IMR-90 (cell line): ENCODE measurements around the gene DOK6. TPM values are rescaled to one million over a fixed set of nuclear protein-coding genes. Genes with fewer than 3 reads are reported as not detected.

ENCODE experiments used
- ATAC-seq: fragments of 200-7000 bp; cut with Tn5 transposase; 2 replicates; pipeline ENCODE4 v1.9.1; 2020; ENCODE audit warnings: low read depth, mild to moderate bottlenecking, moderate library complexity
- BruUV-seq: library from RNA; stranded (reverse); fragments of 400-500 nt; replicated peaks from 2 replicates; lab custom pipeline; 2021; lab: Mats Ljungman, UMichigan
- CTCF ChIA-PET: fragments of 300-600 bp; formaldehyde crosslinking; extraction: SDS; loops from one replicate; lab custom pipeline; 2021; ENCODE audit warnings: antibody characterized with exemption; lab: Yijun Ruan, JAX
- POLR2A ChIA-PET: fragments of 300-600 bp; sonication (Branson Sonifier 250); formaldehyde crosslinking; loops from one replicate; lab custom pipeline; 2022; ENCODE audit warnings: antibody characterized with exemption; ENCODE audit not compliant: unreplicated experiment; lab: Charles Lee
- DNase-seq: peaks from one replicate; pipeline ENCODE4 v3.0.0; 2013
- H2AFZ ChIP-seq: replicated peaks from 2 replicates; pipeline ENCODE3; 2013; ENCODE audit warnings: low read length, mild to moderate bottlenecking; ENCODE audit not compliant: poor library complexity
- H2AK5ac ChIP-seq: 2 replicates; pipeline ENCODE4 v1.6.1; 2013; ENCODE audit warnings: low read depth, low read length, inconsistent platforms
- H2AK9ac ChIP-seq: replicated peaks from 2 replicates; pipeline ENCODE3; 2013; ENCODE audit warnings: mild to moderate bottlenecking, low read depth, low read length, moderate library complexity; ENCODE audit not compliant: poor library complexity
- H2BK120ac ChIP-seq: 2 replicates; pipeline ENCODE4 v1.6.1; 2013; ENCODE audit warnings: low read depth, low read length, inconsistent platforms
- H2BK15ac ChIP-seq: 3 replicates; pipeline ENCODE4 v1.6.1; 2013; ENCODE audit warnings: low read depth, low read length, inconsistent platforms
- H2BK20ac ChIP-seq: 2 replicates; pipeline ENCODE4 v1.6.1; 2013; ENCODE audit warnings: low read depth, mild to moderate bottlenecking, inconsistent platforms, low read length, moderate library complexity
- H2BK5ac ChIP-seq: 2 replicates; pipeline ENCODE4 v1.6.1; 2013; ENCODE audit warnings: mild to moderate bottlenecking, low read depth, low read length, inconsistent platforms; ENCODE audit not compliant: poor library complexity, severe bottlenecking
- H3K14ac ChIP-seq: replicated peaks from 2 replicates; pipeline ENCODE4 v1.6.1; 2013; ENCODE audit warnings: low read depth, low read length, inconsistent platforms
- H3K18ac ChIP-seq: 2 replicates; pipeline ENCODE4 v1.6.1; 2013; ENCODE audit warnings: low read depth, low read length, control low read depth
- H3K23ac ChIP-seq: 2 replicates; pipeline ENCODE4 v1.6.1; 2013; ENCODE audit warnings: low read depth, low read length, inconsistent platforms
- H3K27ac ChIP-seq: 2 replicates; pipeline ENCODE4 v1.5.1; 2013; ENCODE audit warnings: mild to moderate bottlenecking, control low read depth, low read length; ENCODE audit not compliant: insufficient read depth
- H3K27me3 ChIP-seq: 2 replicates; pipeline ENCODE4 v1.6.1; 2013; ENCODE audit warnings: low read length; ENCODE audit not compliant: control insufficient read depth, insufficient read depth
- H3K36me3 ChIP-seq: 2 replicates; pipeline ENCODE4 v1.6.1; 2013; ENCODE audit warnings: low read length, mixed read lengths; ENCODE audit not compliant: control insufficient read depth, insufficient read depth
- H3K4ac ChIP-seq: 2 replicates; pipeline ENCODE4 v1.6.1; 2013; ENCODE audit warnings: low read depth, low read length, inconsistent platforms
- H3K4me1 ChIP-seq: 2 replicates; pipeline ENCODE4 v1.6.1; 2013; ENCODE audit warnings: low read length, mixed read lengths; ENCODE audit not compliant: control insufficient read depth, insufficient read depth
- H3K4me2 ChIP-seq: 2 replicates; pipeline ENCODE4 v1.6.1; 2013; ENCODE audit warnings: low read depth, mild to moderate bottlenecking, control low read depth, low read length, moderate library complexity
- H3K4me3 ChIP-seq: 2 replicates; pipeline ENCODE4 v1.5.1; 2013; ENCODE audit warnings: low read depth, mild to moderate bottlenecking, control low read depth, low read length, moderate library complexity; ENCODE audit not compliant: insufficient read depth
- H3K56ac ChIP-seq: 2 replicates; pipeline ENCODE4 v1.6.1; 2013; ENCODE audit warnings: low read length, inconsistent platforms; ENCODE audit not compliant: insufficient read depth; ENCODE audit errors: extremely low read depth
- H3K79me1 ChIP-seq, 2 experiments: 2 replicates each; pipeline ENCODE4 v1.6.1; 2013; ENCODE audit warnings: low read length in 2 of 2, inconsistent platforms in 1 of 2, low read depth in 1 of 2
- H3K9ac ChIP-seq: 2 replicates; pipeline ENCODE4 v1.6.1; 2013; ENCODE audit warnings: low read depth, low read length, control low read depth
- H3K9me1 ChIP-seq: 2 replicates; pipeline ENCODE4 v1.6.1; 2013; ENCODE audit warnings: low read length, inconsistent platforms; ENCODE audit not compliant: insufficient read depth
- H3K9me3 ChIP-seq: 2 replicates; pipeline ENCODE4 v1.6.1; 2013; ENCODE audit warnings: low read length; ENCODE audit not compliant: control insufficient read depth, insufficient read depth
- H4K20me1 ChIP-seq: 2 replicates; pipeline ENCODE4 v1.6.1; 2013; ENCODE audit warnings: low read length, inconsistent platforms; ENCODE audit not compliant: insufficient read depth
- H4K5ac ChIP-seq: 2 replicates; pipeline ENCODE4 v1.6.1; 2013; ENCODE audit warnings: mild to moderate bottlenecking, low read depth, low read length, control low read depth
- H4K8ac ChIP-seq, 2 experiments: 2 replicates each; pipeline ENCODE4 v1.6.1; 2013; ENCODE audit warnings: low read depth in 2 of 2, low read length in 2 of 2, control low read depth in 1 of 2, inconsistent platforms in 1 of 2
- H4K91ac ChIP-seq: 2 replicates; pipeline ENCODE4 v1.6.1; 2013; ENCODE audit warnings: low read depth, low read length, inconsistent platforms; ENCODE audit not compliant: insufficient read depth
- CTCF ChIP-seq: conservative IDR thresholded peaks from 2 replicates; pipeline ENCODE4 v1.5.1; 2012; ENCODE audit warnings: mild to moderate bottlenecking, low read depth, low read length, improper control_type of control experiment
- SMC3 ChIP-seq: fragments of 150-350 bp; IDR thresholded peaks from 2 replicates; pipeline ENCODE4 v1.6.1; 2016; ENCODE audit warnings: low read depth, mild to moderate bottlenecking, antibody characterized with exemption, low read length, moderate library complexity
- WGBS, 2 experiments: methylation state at CpG; one replicate each; pipeline versions ENCODE4 v1.1.5 to v1.1.7; 2013; ENCODE audit warnings: missing lambda C conversion rate in 2 of 2; ENCODE audit not compliant: insufficient read length in 1 of 2; ENCODE audit errors: extremely low coverage in 2 of 2; 5-methylcytosine and 5-hydroxymethylcytosine counted together
- dilution Hi-C: fragments of 300-500 bp; cut with HindIII; formaldehyde crosslinking; loops from one replicate; pipeline ENCODE4 v1.14.3; 2018; ENCODE audit warnings: low sequenced_read_pairs; ENCODE audit not compliant: unreplicated experiment
- in situ Hi-C: fragments of 300-500 bp; cut with MboI; formaldehyde crosslinking; loops from 3 replicates; pipeline ENCODE4 v1.14.3; 2019; ENCODE audit warnings: low sequenced_read_pairs, inconsistent platforms, mixed read lengths
- intact Hi-C: fragments of 100-400 bp; cut with micrococcal nuclease; formaldehyde crosslinking; loops from 2 replicates; pipeline ENCODE4 v1.10.0; 2022
- polyA plus RNA-seq, 3 experiments: library from polyadenylated mRNA; depleted of rRNA; stranded (reverse); fragments of >200 nt; gene quantifications; 2 replicates each; pipeline ENCODE4 v1.2.3, GENCODE V29; 2012; ENCODE audit warnings: low replicate concordance in 1 of 3
- total RNA-seq: library from RNA; depleted of rRNA; stranded (reverse); fragments of >200 nt; gene quantifications from 2 replicates; pipeline ENCODE4 v1.2.3, GENCODE V29; 2012

The DOK6 gene
- total and polyA plus RNA-seq, 2 of the 4 experiments (the other 2 are of a cell fraction), result 1.9 to 2.7 TPM

GRCh38 chr18:69697689-69698088 lies 297.0 kb downstream of the DOK6 start:
- dilution Hi-C loops (no loop called here), intact Hi-C loops (loop anchor here (10.0 kb wide), 1 partner anchor 377 kb away; no protein-coding TSS in a partner anchor), in situ Hi-C loops (no loop called here)
- Histone ChIP-seq H2BK15ac (no peak overlapping the region), H2BK5ac (no peak overlapping the region), H4K91ac (no peak overlapping the region), H3K4me1 (no peaks in the 10 kb centered on the region), H3K14ac (no peak overlapping the region), H3K36me3 (no peaks in the 10 kb centered on the region), H4K8ac (no peak overlapping the region), H3K4me3 (no peak overlapping the region), H2AFZ (no peak overlapping the region), H3K9me3 (no peaks in the 10 kb centered on the region), H3K27me3 (no peaks in the 10 kb centered on the region), H3K9ac (no peak overlapping the region), H2BK120ac (no peak overlapping the region), H3K79me1 (no peaks in the 10 kb centered on the region), H2BK20ac (no peak overlapping the region), H2AK5ac (no peak overlapping the region), H4K5ac (no peak overlapping the region), H3K9me1 (no peaks in the 10 kb centered on the region), H3K4me2 (no peak overlapping the region), H3K23ac (no peak overlapping the region), H4K20me1 (no peaks in the 10 kb centered on the region), H2AK9ac (no peak overlapping the region), H3K56ac (no peak overlapping the region), H3K27ac (no peak overlapping the region), H3K18ac (no peak overlapping the region), H3K4ac (no peak overlapping the region)
- POLR2A ChIA-PET, result no interaction called here
- no peak for TF ChIP-seq SMC3
- no peak for TF ChIP-seq CTCF
- DNase-seq (no peak), ATAC-seq (no peak)
- WGBS, 2 experiments, result no CpG with 5 or more reads among the region's 3 CpGs
- BruUV-seq, result no TSS peak
- CTCF ChIA-PET, result no interaction called here
